Peyer's patch (tissue), 4 donors: ENCODE measurements around the gene NAA50. TPM values are rescaled to one million over a fixed set of nuclear protein-coding genes. Genes with fewer than 3 reads are reported as not detected.

Experiments used
- DNase-seq, 3 donors: peaks; one replicate each; pipeline ENCODE4 v3.0.0-alpha.2; 2017 to 2019
- H3K27ac ChIP-seq, 4 donors: fragments of 200-600 bp; sonication (generic); one replicate each; pipeline ENCODE4 v1.5.1; 2016 to 2019
- H3K27me3 ChIP-seq, 2 donors: fragments of 200-600 bp; sonication (generic); one replicate each; pipeline ENCODE4 v1.5.1; 2019
- H3K36me3 ChIP-seq, 3 donors: fragments of 200-600 bp; sonication (generic); one replicate each; pipeline ENCODE4 v1.5.1; 2016 to 2019
- H3K4me1 ChIP-seq, 4 donors: fragments of 200-600 bp; sonication (generic); one replicate each; pipeline ENCODE4 v1.5.1; 2016 to 2019
- H3K4me3 ChIP-seq, 4 donors: fragments of 200-600 bp; sonication (generic); 1 replicate in 3 of 4; 2 replicates in 1 of 4; pipeline ENCODE4 v1.5.1; 2016 to 2019; ENCODE audit warnings: mild to moderate bottlenecking in 1 of 4
- H3K9me3 ChIP-seq, 4 donors: fragments of 200-600 bp; sonication (generic); one replicate each; pipeline ENCODE4 v1.5.1; 2016 to 2019; ENCODE audit warnings: mild to moderate bottlenecking in 1 of 4
- CTCF ChIP-seq, 6 experiments: fragments of 450-650 bp in 4 of 6; fragments of 200-600 bp in 2 of 6; sonication (generic) in 1 of 6; IDR thresholded peaks; one replicate each; pipeline ENCODE4 v1.5.1; 2017 to 2019; ENCODE audit warnings: antibody characterized with exemption in 6 of 6, mild to moderate bottlenecking in 3 of 6, moderate library complexity in 1 of 6
- POLR2A ChIP-seq, 2 donors: fragments of 450-650 bp; IDR thresholded peaks; one replicate each; pipeline ENCODE4 v1.5.1; 2017; ENCODE audit warnings: antibody characterized with exemption in 2 of 2, mild to moderate bottlenecking in 2 of 2, moderate library complexity in 2 of 2
- total RNA-seq, 4 donors: library from RNA; depleted of rRNA; stranded (reverse); fragments of >200 nt; gene quantifications; one replicate each; pipeline ENCODE4 v1.1.0, GENCODE V29; 2016

Gene NAA50
- total RNA-seq, 4 donors from 2014 or later, result 46.2 to 85.9 (median 62.6) TPM

GRCh38 chr3:113747283-113748046 lies 1.4 kb upstream of the NAA50 start:
- Histone ChIP-seq H3K9me3 (no peaks in the 10 kb centered on the region), H3K27ac (peak overlapping the region; percentile 94 to 97 (median 96)), H3K4me3 (peak overlapping the region; percentile 75 to 88 (median 84)), H3K27me3 (no peaks in the 10 kb centered on the region), H3K4me1 (peaks cover 0 to 29% (median 7%) of the 10 kb centered on the region in 4 donors), H3K36me3 (no peaks in the 10 kb centered on the region)
- peak in 2 of 3 donors; percentile 51 to 52 for DNase-seq
- TF ChIP-seq POLR2A (IDR thresholded peaks at IDR 0.05), result no peak
- TF ChIP-seq CTCF (IDR thresholded peaks at IDR 0.05), result no peak

GRCh38 chr3:113746548-113747282 lies 666 bp upstream of the NAA50 start, which contains the start of gene ATP6V1A:
Gene ATP6V1A, plus strand, starts transcription at chr3:113747035. Its CDS starts 31,719 bp downstream, at chr3:113778754.
- Histone ChIP-seq H3K9me3 (no peaks in the 10 kb centered on the region), H3K27me3 (no peaks in the 10 kb centered on the region), H3K27ac (peak within 1 kb of the TSS; percentile 94 to 97 (median 96)), H3K36me3 (no peaks in the 10 kb centered on the region), H3K4me3 (peak within 1 kb of the TSS; percentile 75 to 88 (median 84)), H3K4me1 (peaks cover 0 to 32% (median 7%) of the 10 kb centered on the region in 4 donors)
- TF ChIP-seq POLR2A (IDR thresholded peaks at IDR 0.05), result peak; percentile 32 to 54
- TF ChIP-seq CTCF (IDR thresholded peaks at IDR 0.05), result peak in 2 of 6 experiments; percentile 4 to 8
- DNase-seq, result peak; percentile 87 to 95 (median 92)

GRCh38 chr3:113744941-113745755 lies 901 bp downstream of the NAA50 start:
- Histone ChIP-seq H3K4me1 (peaks cover 0 to 37% (median 7%) of the 10 kb centered on the region in 4 donors), H3K27me3 (no peaks in the 10 kb centered on the region), H3K36me3 (no peaks in the 10 kb centered on the region), H3K4me3 (peak overlapping the region; percentile 75 to 88 (median 84)), H3K27ac (peak overlapping the region; percentile 94 to 97 (median 96)), H3K9me3 (no peaks in the 10 kb centered on the region)
- TF ChIP-seq CTCF (IDR thresholded peaks at IDR 0.05), result peak; percentile 33 to 85 (median 69)
- no peak for TF ChIP-seq POLR2A (IDR thresholded peaks at IDR 0.05)
- peak; percentile 65 to 90 (median 78) for DNase-seq

- Histone ChIP-seq H3K36me3 (no peaks in the 10 kb centered on the region), H3K9me3 (no peaks in the 10 kb centered on the region), H3K4me3 (no peak overlapping the region), H3K27me3 (no peaks in the 10 kb centered on the region), H3K27ac (no peak overlapping the region), H3K4me1 (peaks cover 0 to 32% (median 7%) of the 10 kb centered on the region in 4 donors)
- DNase-seq, result no peak
- TF ChIP-seq CTCF (IDR thresholded peaks at IDR 0.05), result no peak
- no peak for TF ChIP-seq POLR2A (IDR thresholded peaks at IDR 0.05)
Measured at GRCh38 chr3:113743006-113743630, 2.9 kb downstream of the NAA50 start.

- H3K9me3 ChIP-seq, result no peaks in the 10 kb centered on the region
- peaks cover 0 to 32% (median 5%) of the 10 kb centered on the region in 4 donors for H3K4me1 ChIP-seq
- H3K4me3 ChIP-seq, result no peak overlapping the region
- TF ChIP-seq CTCF (IDR thresholded peaks at IDR 0.05), result no peak
- TF ChIP-seq POLR2A (IDR thresholded peaks at IDR 0.05), result no peak
- H3K36me3 ChIP-seq, result no peaks in the 10 kb centered on the region
- no peak overlapping the region for H3K27ac ChIP-seq
- H3K27me3 ChIP-seq, result no peaks in the 10 kb centered on the region
- DNase-seq, result no peak
Measured at GRCh38 chr3:113741620-113742019, 4.4 kb downstream of the NAA50 start.
